Measurements from ENCODE around the gene ANKRD6.
"Not testable (repeated sequence)": the region's sequence is repeated elsewhere in the genome, so short reads cannot be mapped to it uniquely, and the experiment has no call there.

The ANKRD6 gene

DNA sequence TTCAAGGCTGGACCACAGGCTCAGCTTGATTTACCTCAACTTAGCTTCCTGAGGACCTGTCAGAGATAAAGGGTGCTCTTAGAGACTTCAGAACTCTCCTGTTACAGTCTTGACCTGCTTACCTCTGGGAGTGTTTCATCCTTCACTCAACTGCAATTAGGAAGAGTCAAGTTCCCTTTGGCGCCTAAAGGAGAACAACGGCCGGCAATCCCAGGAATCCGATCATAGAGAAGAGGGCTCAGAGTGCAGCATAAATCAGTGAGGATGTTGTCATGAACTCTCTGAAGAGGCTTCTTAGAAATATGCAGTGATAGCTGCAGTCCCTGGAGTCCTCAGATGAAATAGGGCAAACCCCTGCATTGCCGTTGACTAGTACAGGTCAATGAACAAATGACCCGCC, 169.2 kb downstream of the ANKRD6 start:
- DNase-seq (ENCODE audit: low spot score), result no peak

DNA sequence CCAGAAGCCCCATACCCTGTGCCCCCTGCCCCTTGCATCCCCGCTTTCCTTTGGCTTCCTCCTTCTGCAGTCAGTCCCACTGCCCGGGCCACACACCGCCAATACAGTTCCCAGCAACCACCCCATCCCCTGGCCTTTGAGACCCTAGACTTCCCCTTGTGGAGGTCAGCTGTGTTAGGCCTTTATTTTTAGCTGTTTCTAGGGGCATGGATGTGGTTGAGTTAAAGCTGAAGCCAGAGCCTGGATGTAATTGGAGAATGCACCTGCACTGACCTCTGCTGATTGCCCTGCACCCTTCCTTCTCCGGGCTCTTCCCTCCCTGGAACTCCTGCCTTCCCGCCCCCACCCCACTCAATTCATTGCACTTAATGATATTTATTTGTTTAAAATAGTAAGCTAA, 171.7 kb downstream of the ANKRD6 start:
- no peak for DNase-seq (ENCODE audit: low spot score)

DNA sequence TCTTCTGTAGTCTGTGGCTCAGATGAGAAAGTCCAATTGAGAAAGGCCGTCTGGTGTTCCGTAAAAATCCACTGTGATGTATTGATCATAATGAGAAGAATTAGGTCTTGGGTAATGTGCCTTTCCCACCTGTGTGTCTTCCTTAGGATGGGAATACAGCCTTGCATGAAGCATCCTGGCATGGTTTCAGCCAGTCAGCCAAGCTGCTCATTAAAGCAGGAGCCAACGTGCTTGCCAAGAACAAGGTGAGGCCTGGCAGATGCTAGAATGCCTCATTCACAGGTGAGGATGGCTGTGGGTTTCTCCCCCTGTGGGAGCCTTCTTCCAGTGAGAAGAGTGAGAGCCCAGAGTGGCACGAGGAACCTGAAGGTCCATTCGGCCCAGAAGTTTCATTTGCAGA, 172.9 kb downstream of the ANKRD6 start:
- no peak for DNase-seq (ENCODE audit: low spot score)

DNA sequence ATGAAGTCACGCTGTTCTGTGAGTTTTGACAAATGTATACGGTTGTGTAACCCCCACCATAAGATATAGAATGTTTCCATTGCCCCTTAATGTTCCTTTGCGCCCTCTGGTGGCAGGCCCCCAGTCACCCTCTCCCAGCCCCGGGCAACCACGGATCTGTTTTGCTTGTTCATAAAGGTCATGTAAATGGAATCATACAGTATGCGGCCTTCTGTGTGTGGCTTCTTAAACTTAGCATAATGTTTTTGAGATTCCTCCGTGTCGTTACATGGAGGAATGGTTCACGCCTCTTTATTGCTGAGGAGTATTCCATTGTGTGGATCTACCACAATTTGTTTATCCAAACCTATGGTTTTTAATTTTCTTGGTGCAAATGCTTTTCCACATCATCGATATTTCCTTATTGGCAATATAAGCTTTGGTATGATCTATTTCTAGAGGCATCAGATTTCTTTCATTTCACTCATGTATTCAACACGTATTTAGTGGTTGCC, 177.2 kb downstream of the ANKRD6 start:
- DNase-seq (ENCODE audit: low spot score), result peak; percentile 67

DNA sequence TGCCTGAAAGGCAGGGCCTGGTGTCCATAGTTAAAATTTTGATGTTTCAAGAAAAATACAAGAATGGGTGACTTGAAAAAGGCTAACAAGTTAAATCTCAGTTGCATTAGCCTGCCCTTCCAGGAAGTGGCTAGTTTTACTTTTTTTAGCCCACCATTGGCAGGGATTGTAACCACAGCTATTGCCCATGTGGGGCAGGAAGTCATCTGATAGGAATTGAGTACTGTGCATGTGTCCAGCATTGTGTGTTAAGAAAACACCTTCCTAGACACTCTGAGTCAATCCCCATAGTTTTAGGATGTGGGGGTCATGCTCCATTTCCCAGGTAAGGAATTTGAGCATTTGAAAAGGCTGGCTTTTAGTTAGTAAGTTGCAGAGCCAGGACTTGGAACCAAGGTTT, 178.7 kb downstream of the ANKRD6 start:
- peak; percentile 49 for DNase-seq (ENCODE audit: low spot score)

DNA sequence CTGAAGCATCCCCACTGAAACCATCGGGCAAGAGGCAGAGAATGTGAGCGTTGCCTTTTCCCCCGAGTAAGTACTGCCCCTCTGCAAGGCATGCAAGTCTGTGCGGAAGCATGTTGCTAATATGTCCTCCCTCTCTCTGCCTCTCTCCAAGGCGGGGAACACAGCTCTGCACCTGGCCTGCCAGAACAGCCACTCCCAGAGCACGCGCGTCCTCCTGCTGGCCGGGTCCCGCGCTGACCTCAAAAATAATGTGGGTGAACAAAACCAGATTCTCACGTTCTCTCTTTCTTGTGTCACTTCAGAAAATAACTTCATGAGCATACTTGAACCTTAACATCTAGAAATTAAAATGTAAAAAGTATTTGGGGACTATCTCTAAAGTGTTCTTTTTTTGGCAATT, 179.2 kb downstream of the ANKRD6 start:
- no peak for DNase-seq (ENCODE audit: low spot score)

DNA sequence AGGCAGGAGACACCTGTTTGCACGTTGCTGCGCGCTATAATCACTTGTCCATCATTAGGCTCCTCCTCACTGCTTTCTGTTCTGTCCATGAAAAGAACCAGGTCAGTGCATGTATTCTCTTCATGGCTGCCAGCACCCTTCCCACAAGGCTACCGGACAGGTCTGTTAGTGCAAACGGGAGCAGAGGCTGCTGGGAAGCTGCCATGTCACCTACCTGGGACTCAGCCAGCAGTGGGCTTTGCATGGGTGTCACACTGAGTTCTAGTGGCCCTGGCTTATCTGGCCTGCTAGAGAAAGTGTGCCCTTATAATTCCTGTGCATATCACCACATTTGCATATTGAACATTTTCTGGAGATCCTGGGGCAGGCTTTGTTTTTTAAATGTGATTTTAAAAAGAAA, 180.8 kb downstream of the ANKRD6 start:
- no peak for DNase-seq (ENCODE audit: low spot score)

DNA sequence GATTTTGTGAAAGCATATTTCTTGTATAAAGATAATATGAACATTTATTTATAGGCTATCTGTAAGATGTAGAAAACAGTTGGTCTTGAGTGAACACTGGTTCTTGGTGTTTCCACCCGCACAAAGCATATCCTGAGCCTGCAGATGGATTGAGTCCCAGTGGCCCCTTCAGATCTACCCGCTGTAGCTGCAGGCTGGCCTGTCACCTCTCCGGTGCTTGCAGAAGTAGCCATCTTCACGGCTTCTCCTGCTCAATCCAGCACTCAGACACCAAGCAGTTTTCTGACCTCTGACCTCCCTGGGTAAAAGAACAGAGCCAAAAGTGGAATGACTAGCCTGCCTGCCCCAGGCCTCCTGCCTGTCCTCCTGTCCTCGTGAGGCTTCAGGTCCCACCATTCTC, 182.9 kb downstream of the ANKRD6 start:
- DNase-seq (ENCODE audit: low spot score), result no peak

DNA sequence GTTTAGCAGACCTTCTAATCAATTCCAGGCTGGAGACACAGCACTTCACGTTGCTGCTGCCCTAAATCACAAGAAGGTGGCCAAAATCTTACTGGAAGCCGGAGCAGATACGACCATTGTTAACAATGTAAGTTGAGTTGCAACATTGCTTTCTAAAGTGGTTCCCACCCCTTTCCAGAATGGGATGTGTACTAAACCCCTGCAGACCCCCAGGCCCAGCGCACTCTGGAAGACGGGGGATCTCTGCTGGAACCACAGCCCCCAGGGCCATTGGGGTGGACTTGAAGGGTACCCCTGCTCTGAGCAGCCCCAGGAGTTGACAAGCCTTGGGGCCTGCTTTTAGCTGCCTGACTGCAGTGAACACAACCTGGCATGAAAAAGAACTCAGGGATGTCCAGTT, 183.6 kb downstream of the ANKRD6 start:
- DNase-seq (ENCODE audit: low spot score), result no peak

DNA sequence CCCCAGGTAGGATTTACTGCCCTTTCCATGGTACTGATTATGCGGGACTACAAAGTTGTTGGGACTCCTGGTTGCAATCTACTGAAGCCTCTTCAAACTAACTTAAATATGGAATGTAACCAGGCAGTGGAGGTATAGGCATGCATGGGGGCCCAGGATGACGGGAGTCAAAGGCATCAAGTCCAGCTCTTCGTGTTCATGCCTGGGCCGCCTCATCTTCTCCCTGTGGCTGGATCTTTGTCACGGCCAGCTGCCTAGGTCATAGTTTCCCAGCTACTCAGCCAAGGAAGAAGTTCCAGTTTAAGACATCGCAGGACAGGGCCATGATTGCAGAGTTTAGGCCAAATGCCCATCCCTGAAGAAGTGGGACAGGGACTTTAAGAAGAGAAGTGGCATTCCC, 185.1 kb downstream of the ANKRD6 start:
- DNase-seq (ENCODE audit: low spot score), result no peak

DNA sequence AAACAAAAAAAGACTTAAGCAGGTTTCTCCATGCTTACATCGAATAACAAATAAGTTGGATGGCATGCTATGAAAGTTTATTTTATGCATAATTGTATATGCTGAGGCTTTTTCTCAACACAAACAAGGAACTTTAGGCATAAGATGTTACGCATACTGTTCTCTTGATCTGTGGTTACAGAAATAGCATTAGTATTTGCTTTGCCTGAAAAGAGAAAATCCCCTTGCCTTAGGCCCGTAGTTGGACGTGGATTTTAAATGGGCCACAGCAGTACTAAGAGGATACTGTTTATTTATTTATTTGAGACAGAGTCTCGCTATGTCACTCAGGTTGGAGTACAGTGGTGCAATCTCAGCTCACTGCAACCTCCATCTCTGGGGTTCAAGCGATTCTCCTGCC, 186.6 kb downstream of the ANKRD6 start:
- DNase-seq (ENCODE audit: low spot score), result no peak

DNA sequence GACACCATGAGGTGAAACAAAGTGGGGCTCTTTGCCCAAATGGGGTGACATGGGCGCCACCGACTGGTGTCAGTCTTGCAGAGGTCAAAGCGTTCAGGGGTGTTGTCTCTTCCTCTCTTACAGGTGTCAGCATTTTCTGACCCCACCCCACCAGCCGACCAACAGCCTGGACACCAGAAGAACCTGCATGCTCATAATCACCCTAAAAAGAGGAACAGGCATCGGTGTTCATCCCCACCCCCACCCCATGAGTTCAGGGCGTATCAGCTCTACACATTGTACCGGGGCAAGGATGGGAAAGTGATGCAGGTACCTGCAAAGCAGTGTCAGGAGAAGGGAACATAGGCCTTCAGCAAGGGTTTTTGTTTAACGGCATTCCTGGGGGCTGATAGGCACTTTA, 190.8 kb downstream of the ANKRD6 start:
- no peak for DNase-seq (ENCODE audit: low spot score)

DNA sequence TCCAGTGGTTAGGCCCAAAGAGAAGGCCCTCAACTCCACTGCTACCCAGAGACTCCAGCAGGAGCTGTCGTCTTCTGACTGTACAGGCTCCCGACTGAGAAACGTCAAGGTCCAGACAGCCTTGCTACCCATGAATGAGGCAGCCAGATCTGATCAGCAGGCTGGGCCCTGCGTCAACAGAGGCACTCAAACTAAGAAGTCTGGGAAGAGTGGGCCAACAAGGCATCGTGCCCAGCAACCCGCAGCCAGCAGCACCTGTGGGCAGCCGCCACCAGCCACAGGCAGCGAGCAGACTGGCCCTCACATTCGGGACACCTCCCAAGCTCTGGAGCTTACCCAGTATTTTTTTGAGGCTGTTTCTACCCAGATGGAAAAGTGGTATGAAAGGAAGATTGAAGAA, 197.5 kb downstream of the ANKRD6 start:
- DNase-seq (ENCODE audit: low spot score), result no peak

DNA sequence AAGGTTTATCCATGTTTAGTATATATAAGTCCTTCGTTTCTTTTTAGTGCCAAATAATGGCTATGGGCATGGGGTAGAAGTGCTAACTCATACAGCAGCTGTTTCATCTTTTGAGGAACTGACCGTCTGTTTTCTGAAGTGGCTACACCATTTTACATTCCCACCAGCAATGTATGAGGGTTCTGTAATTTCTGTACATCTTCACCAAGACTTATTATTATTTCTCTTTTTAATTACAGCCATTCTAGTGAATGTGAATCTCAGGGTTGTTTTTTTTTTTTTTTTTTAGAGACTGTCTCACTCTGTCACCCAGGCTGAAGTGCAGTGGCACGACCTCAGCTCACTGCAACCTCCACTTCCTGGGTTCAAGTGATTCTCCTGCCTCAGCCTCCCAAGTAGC, 203.5 kb downstream of the ANKRD6 start:
- DNase-seq (ENCODE audit: low spot score), result not testable (repeated sequence)

DNA sequence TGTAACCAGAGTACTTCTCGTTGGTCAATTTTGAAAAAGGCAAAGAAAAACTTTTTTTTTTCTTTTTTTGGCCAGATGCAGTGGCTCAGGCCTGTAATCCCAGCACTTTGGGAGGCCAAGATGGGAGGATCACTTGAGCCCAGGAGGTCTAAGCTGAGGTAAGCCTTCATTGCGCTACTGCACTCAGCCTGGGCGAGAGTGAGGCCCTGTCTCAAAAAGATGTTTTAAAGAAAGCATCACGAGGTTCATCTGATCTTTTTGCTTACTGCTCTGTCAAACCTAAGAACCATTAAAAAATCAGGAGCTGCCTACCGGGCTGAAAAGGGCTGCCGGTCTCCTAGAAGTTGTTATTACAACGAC, 205.0 kb downstream of the ANKRD6 start:
- no peak for DNase-seq (ENCODE audit: low spot score)

DNA sequence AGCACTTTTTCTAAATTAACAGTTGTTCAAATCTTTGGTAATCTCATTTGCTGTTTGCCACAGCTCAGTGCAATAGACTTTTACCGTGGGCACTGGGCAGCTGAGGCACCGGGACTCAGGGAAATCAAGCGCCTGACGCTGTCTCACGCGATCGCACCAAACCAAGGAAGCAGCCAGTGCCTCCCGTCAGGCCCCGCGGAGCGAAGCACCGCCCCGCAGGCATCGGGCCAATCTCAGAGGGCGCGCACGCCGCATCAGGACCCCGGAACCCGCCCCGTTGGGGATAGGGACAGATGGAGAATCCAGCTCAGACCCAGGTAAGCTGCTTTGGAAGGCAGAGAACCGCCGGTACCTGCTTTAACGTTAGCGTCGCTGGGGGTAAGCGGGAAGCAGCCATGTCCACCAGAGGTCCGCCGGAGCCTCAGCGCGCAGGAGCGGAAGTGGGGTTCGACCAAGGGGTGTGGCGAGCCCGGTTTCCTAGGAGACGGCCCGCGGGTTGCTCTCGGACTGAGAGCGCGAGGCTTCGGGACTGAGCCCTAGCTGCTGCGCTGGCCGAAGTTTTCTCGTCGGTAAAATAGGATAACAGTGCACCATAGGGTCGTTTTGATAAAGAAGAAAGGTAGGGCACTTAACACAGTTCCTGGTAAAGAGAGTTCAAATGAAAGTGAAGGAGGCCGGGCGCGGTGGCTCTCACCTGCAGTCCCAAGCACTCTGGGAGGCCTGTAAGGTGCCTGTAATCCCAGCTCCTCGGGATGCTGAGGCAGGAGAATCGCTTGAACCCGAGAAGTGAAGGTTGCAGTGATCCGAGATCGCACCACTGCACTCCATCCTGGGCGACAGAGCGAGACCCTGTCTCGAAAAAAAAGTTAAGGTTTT, 205.6 kb downstream of the ANKRD6 start, which contains the start of gene LYRM2:
LYRM2 (minus strand) TSS at position 428 of the 876 bp plus-strand sequence; CDS start at position 397, 31 bp downstream.
- peak; percentile 99 for DNase-seq (ENCODE audit: low spot score)

DNA sequence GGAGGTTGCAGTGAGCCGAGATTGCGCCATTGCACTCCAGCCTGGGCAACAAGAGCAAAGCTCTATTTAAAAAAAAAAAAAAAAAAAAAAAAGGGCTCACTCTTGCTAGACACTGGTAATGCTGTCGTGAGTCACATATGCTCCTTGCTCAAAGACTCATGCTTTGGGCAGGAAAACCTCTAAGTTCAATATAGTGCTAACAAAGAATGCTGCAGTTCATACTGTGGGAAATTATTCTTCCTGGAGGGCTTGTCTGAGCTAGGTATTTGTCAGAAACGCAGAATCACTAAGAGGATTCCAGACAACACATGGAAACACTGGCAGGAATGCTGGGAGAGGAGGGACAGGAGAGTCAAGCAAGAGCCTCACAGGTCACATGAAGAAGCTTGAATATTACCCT, 207.9 kb downstream of the ANKRD6 start:
- no peak for DNase-seq (ENCODE audit: low spot score)

DNA sequence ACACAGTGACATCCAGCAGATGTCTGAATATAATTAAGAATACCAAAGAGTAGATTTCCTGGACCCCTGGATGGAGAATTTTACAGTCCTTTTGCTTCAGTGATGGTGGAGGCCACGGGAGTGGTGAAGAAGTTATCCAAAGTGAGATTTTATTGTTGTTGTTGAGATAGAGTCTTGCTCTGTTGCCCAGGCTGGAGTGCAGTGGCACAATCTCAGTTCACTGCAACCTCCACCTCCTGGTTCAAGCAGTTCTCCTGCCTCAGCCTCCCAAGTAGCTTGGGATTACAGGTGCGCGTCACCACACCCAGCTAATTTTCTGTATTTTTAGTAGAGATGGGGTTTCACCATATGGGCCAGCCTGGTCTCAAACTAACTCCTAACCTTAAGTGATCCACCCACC, 208.6 kb downstream of the ANKRD6 start:
- not testable (repeated sequence) for DNase-seq (ENCODE audit: low spot score)

DNA sequence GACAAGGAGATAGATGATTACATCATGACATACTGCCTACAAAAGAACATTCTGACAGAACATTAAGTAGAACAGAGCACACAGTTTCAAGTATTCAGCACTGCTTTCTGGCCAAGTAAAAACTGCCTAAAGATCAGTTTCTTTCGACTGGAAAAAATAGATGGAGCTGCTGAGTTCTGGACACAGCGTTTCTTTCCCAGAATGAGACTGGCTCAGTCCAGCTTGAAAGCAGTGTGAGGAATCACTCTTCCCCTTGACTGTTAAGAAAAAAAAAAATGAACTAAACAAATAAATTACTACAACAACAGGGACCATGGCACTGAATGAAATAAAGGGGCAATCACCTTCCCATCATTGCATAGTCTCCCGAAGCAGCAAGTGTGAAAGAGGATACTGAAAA, 210.0 kb downstream of the ANKRD6 start:
- DNase-seq (ENCODE audit: low spot score), result no peak

DNA sequence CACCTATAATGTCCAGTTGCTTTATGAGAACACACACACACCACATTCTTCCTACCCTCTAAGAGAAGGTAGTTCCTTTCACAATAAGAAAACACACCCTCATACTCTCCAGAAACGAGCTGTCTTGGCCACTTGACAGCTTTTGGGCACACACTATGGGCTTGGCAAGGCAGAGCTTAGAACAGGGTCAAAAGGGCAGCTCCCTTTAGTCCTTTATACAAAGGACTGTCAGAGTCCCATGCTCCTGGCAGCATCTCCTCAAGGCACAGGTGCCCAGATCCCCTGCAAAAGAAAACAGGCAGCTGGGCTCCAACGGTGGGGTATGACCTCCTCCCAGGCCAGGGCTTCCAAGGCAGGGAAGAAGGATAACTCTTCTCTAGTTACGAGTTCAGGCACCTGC, 210.5 kb downstream of the ANKRD6 start:
- no peak for DNase-seq (ENCODE audit: low spot score)

DNA sequence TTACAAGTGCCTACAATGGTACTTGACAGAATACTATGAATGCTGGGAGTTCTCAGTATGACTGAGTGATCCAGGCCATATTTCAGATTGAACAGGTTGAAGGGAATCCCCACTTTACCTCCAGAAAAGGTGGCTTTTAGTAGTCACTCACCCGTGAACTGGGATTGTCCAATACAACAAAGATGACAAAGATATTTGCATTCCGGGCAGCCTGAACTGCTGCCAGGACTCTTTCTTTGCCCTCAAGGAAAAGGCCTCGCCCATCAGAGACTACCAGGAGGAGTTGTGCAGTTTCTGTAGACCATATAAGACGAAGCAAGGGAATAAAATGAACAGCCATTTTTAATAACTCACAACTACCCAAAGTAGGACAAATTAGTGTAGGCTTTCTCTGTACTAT, 211.9 kb downstream of the ANKRD6 start:
- no peak for DNase-seq (ENCODE audit: low spot score)

DNA sequence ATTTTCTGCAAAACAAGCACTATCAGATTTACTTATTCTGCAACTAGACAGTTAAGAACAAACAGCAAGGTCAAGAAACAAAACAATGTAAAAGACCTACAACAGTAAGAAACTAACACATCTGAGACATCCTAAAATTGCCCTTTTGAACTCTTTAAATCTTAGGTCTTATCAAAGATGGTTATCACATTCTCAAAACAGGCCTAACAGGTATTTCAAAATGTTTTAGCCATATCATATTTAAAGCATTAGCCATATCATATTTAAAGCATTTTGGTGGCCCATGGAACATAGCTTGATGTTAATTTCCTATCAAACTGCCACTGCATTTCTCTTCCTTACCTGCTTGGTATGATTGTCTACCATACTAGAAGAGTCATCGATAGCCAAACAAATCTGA, 216.7 kb downstream of the ANKRD6 start:
- no peak for DNase-seq (ENCODE audit: low spot score)

DNA sequence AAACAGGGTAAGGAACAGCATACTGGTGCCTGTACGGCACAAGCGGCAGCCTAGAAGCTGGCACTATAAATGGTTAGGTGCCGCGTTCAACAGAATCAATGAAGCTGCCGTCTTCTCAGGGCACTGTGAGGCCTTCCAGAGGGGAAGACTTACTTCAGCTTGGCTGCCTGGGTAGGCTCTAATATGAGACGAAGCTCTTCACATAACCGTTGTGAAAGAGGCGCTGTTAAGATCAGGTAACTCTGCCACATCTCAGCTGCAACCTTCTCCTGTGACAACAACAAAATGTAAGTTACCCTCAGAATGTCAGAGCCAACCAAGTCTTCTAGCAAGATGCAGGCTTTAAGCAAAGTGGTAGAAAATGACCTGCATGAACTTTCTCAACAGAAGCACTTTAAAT, 217.6 kb downstream of the ANKRD6 start:
- DNase-seq (ENCODE audit: low spot score), result no peak

DNA sequence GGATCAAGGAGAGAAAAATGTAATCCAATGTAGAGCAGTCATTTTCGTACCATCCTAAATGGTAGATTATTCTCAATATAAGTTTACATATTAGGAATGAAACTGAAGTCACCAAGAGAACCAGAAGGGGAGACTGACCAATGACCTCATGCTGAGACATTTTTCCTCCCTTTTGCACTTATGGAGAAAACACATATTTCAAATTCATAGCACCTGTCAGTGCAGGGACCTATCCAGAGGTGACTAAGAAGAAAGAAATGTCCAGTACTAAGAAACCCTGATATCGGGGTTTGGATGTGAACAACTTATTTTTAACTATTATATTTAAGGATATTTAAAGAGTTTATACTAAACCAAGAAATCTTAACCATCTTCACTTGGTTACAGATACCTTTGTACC, 222.2 kb downstream of the ANKRD6 start:
- no peak for DNase-seq (ENCODE audit: low spot score)
